Measurements from ENCODE around the gene PLCB1.

- no peak for TF ChIP-seq EZH2 (IDR thresholded peaks at IDR 0.05; ENCODE audit: insufficient read depth, low read length)
- no peak for TF ChIP-seq CTCF (IDR thresholded peaks at IDR 0.05; ENCODE audit: insufficient read depth, low read depth, low read length)
Measured at GRCh38 chr20:8248051-8248450, 116.0 kb downstream of the PLCB1 start.

Data from astrocyte (in vitro differentiated cells and primary cell).